Activated CD4-positive, alpha-beta T cell treated with anti-CD3 and anti-CD28 coated beads, Interleukin-2, amount 50 U/mL, for 24 hours (primary cell): ENCODE data around the gene RBMS1.
A peak's percentile ranks its signal among the peaks of the same experiment; 100 is the strongest.
"Not testable (repeated sequence)": the region's sequence is repeated elsewhere in the genome, so short reads cannot be mapped to it uniquely, and the experiment has no call there.

ENCODE experiments used
- DNase-seq, 2 donors: peaks; one replicate each; pipeline ENCODE4 v3.0.0-alpha.2; 2020; ENCODE audit warnings: low read depth in 1 of 2, low spot score in 1 of 2

RBMS1 gene

DNA sequence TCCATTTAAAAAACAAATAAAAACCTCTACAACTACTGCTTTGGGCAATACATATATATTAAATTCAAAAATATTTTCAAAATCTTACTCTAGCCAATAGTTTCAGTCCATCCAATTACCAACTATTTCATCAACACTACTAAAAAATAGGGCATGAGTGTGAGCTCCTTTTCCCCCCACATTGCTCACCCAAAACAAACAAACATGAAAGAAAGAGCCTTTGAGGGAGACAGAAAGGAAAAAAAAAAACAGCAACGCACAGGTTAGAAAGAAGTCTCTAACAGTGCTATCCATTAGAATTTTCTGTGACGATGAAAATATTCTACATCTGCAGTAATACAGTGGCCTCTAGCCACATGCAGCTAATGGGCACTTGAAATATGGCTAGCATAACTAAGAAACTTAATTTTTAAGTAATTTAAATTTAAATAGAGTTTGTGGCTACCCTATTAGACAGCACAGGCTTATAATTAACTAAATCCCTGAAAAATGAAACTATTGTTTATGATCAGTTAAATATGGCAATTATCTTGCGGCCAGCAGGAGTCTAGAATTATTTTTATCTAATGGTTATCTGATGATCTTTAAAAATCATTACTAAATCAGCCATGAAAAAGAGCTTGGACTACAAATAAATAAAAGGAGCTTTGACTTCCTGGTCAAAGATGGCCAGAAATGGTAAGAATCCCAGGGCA, 59.2 kb downstream of the RBMS1 start:
- DNase-seq, result no peak

DNA sequence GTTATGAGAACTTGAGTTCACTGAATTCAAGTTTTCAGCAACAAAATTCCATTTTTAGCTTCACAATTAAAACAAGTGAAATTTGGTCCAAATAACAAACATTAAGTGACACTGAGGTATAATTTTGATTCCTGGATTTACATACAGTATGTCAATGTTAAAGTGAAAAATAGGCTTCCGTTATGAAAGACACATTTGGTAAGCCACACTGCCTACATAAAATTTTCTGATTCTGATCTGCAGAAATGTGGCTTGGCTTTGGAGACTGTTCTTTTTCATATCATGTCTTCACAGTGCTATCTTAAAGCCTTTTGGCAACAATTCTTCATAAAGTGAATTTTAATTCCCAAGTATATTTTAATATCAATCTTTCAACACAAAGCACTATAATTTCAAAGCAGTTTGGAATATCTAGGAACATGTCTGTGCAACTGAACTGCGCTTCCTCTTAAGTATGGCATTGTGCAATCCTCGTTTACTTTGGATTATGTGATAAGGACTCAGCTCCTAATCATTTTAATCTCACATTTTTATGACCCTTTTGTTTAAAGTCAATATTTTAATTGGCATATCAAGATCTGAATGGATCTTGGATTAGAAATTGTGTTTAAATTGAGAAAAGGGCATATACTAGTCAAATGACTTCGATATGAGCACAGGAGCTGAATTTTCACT, 60.0 kb downstream of the RBMS1 start:
- no peak for DNase-seq

DNA sequence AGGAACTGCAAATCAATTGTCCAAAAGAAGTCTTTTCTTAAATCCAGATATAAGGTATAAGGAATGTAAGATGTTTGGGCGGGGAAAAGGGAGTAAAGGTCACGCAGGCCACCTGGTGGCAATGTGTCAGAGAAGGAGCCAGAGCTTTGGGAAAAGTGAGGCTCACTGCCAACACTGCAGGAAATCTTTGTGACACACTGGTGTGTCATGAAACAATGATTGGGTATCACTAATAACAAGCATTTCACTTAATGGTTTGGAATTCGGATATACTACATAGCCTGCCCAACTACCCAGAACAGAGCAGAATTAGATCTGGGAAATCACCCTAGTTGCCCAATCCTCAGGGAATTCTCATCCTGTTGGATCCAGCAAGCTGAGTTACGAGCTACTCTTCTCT, 61.0 kb downstream of the RBMS1 start:
- DNase-seq, result no peak

DNA sequence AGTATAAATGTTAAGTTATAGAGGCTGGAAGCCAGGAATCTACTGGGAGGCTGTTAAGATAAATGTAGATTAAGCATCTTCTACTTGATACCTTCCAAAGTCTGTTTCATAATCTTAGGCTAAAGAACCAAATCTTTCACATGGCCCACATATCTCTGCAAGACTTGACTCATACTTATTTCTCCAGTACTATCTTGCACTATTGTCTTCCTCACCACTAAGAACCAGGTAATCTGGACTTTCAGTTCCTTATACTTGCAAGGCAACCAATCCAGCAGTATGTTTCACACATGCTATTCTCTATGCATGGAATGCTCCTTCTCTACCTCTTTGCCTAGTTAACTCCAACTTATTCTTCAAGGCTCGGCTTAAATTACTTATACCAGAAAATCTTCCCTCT, 62.2 kb downstream of the RBMS1 start:
- no peak for DNase-seq

DNA sequence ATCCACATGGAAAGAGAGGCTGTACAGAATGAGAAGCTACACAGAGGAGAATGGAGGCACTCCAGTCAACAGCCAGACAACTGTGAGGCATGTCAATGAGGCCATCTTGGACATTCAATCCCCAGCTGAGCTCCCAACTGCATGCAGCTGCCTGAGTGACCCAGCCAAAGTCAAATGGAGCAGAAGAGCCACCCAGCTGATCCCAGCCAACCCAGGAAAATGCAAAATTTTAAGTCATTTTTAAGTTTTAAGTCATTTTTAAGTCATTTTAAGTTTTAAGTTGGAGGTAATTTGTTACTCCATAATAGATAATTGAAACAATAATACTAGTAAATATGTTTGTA, 63.6 kb downstream of the RBMS1 start:
- no peak for DNase-seq

DNA sequence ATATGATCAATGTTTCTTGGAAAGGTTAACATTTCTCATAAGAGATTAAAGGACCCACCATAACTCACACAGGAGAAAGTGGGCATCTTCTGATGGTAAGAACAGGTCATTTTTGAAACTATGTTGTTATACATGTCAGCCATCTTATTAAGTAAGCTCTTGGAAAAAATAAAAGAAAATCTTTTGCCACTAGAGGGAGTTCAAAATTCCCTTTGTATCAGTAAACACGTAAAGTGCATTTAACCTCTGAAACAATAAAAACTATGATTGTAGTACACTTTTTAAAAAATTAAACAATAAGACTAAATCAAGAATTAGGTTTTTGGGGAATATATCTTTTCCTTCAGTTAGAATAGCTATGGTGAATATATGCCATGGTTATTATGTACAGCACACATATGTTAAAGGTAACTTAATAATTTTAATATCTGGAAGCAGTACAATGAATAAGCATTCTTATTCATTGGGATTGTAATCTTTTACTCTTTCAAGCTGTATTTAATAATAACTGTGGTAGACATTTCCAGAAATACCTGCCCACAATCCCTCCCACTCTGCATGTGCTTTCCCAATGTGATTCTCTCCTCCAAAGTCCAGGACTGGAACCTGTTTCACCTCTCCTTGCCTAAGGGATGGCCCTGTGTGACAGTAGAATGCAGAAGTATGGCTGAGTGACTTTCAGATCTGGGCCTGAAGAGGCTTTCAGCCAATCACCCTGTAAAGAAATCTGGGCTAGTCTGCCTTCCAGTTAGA, 64.2 kb downstream of the RBMS1 start:
- DNase-seq, result no peak

DNA sequence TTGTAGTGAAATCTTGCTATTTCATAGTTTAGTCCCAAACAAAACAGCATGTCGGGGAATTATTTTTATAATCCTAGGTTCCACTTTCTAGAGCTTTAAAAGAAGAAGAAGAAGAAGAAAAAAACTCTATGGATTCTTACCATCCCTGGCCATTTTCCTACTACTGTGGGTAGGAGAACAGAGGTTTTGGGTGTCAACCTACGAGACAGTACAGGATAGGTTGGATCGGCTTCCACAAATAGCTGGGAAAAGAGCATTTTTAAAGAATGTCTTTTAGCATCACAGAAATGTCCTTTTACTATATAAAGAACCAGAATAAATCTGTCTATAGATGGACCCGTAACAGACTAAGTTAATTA, 65.2 kb downstream of the RBMS1 start:
- DNase-seq, result no peak

DNA sequence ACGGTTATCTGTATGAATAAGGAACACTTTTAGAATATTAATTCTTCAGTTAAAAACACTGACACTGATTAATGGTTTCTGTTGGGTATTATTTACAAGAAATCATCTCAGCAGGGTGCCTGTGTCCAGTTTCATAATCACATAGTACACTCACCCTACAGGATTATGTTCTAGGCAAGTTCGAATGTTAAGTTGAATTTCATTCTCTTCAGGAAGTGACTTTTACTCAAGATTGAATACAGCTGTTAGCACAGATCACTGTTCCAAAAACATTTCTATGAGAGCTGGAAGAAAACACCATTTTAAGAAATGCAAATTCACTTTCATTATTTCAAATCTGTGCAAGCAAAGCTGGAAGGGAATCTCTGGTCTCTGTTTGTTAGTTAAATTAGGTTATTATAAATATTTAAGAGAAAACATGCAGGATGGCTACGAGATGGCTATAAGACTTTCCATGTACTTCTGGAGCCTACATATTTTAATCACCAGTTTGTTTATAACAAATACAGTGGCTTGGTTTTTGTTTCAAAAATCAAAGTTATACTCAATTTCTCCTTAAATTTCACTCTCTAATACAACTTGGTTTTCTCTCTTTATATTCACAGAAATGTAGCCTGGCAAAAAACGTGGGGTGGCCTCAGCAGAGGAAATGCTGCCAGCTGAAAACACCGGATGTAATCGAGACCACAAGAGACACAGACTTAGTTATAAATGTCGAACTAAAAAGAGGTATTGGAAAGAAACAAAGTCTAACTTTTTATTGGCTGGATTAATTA, 65.8 kb downstream of the RBMS1 start:
- DNase-seq, result no peak

DNA sequence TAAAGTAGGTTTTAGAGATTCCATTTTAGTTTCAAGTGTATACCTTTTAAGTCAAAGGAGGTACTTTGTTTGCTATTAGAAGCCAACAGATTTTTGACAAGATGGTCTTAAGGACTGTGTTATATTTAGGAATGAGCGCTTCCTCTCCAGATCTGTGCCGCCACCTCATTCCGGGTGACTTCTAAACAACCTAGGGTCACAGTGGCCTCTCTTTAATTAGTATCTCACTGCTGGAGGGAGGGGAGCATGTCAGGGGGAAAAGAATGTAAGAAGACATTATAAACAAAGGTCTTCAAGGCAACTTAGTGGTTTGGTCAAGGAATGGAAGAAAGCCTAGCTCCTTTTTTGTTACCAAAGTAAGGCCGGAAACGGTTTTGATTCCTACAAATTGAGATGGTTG, 67.0 kb downstream of the RBMS1 start:
- no peak for DNase-seq

DNA sequence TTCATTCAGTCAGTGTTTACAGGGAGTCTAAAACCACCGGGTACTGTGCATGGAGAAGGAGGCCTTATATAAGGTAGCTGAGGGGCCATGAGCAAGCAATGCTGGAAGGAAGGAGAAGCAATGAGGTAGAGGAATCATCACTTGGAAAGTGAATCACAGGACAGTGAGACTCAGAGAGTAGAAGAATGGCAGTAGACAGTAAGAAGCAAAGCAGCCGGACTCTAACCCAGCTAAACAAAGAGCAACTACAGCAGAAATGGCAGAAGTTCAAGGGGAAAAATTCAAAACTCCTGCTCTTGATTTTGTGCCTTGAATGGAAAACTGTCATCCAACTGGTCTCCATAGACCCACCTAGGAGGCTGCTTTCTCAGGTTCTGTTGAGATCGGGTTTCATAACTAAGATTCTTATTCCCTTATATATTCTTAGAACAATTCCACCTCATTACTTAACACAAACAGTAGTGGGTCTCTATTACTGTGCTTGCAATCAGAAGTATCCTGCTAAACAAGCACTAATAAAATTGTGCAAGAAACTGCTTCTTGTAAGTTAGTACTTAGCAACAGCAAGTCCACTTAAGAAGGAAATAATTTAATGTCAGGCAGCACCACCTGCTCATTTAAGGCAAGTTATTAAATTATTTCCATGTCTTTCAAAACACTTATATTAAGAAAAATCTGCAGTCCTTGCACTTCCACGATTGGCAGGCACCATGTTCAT, 68.0 kb downstream of the RBMS1 start:
- no peak for DNase-seq

DNA sequence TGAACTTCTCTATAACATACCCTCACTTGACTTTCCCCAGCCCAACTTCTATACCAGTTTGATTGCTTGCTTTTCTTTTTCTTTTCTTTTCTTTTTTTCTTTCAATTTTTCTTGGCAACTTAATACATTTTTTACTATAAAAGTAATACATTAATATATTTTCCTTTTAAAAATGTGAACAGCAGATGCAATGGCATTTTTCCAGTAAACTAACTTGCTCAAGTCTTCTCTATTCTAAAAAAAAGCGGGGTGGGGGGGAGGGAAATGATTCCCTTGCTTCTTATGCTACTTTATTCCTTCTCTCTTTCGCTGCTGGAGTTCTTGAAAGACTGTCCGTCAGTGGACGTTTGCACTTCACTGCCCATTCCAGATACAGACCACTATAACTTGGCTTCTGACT, 70.5 kb downstream of the RBMS1 start:
- no peak for DNase-seq

DNA sequence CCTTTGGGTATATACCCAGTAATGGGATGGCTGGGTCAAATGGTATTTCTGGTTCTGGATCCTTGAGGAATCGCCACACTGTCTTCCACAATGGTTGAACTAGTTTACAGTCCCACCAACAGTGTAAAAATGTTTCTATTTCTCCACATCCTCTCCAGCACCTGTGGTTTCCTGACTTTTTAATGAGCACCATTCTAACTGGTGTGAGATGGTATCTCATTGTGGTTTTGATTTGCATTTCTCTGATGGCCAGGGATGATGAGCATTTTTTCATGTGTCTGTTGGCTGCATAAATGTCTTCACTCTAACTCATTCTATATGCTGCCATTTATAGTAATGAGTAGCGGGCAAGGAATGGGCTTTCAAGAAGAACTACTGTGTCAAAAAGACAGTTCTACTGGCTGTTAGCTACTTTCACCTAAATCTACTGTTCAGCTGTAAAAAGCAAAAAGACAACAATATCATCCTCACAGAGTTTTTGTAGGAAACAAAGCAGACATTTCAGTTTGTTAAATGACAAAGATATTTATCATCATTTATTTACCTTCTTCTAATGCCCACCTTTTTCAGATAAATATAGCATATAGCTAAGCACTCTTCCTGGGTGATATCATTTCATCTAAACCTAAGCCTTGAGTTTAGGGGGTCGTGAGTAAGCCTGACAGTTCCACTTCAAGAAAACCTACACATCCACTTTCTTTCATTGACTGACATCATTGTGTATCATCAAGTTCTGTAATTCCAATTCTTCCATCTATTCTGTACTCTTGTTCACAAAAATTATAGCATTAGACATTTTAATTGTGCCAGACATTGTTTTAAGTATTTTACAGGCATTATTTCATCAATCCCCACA, 71.7 kb downstream of the RBMS1 start:
- DNase-seq, result not testable (repeated sequence)

DNA sequence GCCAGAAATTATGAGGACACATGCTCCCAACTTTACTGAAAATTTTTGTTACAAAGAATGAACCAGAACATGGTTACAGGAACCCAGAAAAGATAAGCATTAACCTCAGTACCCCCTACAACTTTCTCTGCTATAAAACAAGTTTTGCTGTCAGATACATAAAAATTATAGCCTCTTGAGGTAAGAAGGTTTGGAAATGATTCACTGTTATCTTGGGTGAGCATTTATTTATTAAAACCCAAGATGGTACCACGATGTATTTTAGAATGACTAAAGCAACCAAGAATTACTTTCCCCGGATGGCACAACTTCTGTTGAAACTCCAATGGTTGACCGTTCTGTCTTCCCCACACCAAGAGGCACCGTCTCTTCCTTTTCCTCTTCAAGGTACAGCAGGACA, 72.9 kb downstream of the RBMS1 start:
- DNase-seq, result no peak

DNA sequence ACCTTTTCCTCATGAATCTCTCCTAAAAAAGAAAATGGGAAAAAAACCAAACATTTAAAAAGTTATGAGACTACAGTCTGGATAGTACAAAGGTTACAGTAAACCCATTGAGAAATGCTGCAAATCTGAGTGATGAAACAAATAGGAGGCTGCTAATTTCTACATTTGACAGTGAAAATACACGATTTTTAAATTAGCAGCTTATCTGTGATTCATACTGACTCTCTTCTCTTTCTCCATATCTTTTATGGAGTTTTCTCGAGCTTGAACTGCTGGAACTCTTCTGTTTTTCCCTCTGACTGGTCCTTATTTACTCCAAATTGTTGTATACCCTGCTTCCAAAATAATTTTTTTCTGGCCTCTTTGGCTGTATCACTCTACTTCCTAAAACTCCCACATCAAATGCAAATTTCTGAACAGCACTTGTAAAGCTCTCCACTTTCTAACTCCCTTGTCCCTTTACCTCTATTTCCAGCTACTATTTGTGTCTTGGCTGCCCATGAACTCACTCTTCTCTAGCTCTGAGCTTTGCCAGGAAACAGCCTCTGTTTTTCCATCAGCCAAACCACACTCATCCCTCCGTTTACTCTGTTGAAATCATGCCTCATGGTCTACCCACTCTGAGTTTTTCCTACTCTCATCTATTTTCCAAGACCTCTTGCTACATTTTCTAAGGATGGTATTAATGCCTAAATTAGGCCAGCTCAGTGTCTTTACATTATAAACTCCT, 73.7 kb downstream of the RBMS1 start:
- no peak for DNase-seq

DNA sequence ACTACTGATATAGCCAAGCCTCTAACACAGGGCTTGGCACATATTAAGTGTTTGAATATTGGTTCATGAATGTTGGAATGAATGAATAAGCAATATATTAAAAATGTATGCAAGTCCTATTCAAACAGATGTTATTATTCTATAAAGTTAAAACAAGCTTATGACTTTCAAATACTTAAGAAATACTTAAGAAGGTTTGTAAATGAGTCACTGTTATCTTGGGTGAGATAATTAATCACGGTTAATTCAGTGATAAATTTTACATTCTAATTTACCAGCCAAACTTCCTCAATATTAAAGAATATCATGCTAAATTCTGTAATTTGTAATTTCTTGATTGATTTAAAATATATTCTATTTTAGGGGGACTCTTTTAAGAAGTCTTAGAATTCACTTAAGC, 74.8 kb downstream of the RBMS1 start:
- DNase-seq, result no peak

DNA sequence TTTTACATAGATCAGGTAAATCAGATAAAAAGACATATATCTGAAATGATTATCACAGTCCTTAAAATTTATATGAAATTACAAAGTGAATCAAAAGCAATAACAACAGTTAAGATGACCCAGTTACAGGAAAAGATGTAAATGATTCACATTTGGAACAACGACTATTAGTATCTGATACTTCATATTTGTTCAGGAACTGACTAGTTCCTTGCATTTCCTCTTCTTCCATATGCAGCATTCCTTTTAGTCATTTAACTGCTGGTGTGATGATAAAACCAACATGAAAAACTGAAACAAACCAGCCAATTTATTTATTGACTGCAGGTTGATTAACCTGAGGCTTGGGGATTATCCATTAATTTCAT, 75.2 kb downstream of the RBMS1 start:
- no peak for DNase-seq

DNA sequence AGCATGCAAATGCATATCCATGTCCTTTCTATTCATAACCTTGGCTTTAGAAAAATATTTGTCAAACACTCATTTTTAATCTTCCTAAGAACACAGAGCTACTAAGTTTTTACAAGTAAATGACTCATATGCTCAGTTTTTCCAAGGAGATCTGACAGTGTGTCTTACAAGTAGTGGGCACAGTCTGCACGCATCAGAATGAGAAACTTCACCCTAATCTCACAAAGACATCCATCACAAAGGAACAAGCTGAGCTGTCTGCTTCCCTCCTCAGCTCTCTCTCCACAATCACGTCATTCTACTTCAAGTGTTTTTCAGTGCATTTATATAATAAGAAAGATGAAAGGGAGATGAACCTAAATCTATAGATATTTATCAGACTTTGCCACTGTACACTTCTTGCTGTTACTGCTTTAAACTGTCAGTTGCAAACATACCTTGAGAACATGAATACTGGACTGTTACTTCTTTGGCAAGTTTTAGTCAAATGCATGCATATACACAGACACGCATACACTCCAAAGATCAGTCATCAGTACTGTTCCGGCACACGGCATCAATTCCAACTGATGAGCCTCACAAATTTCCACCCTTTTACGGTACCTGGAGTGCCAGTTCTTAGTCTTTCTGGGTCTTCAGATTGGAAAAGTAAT, 75.7 kb downstream of the RBMS1 start:
- DNase-seq, result peak in 1 of 2 donors; percentile 44

DNA sequence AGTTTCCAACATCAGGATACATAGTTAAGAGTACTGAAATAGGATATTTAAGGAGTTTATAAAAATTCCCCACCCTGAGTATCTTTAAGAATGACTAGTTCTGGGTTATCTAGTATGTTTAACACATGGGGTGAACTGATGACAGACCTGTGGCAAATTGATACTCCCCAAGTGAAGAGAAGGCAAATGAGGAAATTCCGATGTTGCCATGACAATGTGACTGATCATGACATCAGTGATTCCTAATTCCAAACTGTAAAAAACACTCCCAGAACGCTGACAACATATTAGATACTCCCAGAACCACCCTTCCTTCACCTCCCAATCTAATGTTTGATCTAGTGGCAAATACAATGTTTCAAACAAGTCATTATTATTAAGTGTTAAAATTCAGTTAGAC, 77.6 kb downstream of the RBMS1 start:
- DNase-seq, result no peak

DNA sequence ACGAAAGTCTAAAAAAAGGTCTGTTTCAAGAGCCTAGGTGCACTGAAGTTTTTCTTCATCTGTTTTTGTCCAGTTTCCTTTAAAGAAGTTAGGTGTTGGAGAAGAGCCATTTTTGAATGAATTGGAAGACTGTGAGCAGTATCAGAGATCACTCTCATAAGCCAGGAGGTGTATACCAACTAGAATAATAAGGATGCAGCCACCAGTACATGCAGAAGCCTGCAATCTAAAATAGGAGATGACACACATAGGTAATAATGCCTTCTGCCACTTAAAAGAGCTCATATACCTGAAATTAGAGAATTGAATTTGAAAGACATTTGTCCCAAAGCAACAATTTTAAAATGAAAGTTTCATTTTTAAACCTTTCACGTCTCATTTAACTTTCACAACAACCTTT, 81.7 kb downstream of the RBMS1 start:
- no peak for DNase-seq
